Measurements from ENCODE around the gene KCND1.

GRCh38 chrX:48969471-48969870, 2.2 kb downstream of the KCND1 start:
- TF ChIP-seq, protein P1, sequence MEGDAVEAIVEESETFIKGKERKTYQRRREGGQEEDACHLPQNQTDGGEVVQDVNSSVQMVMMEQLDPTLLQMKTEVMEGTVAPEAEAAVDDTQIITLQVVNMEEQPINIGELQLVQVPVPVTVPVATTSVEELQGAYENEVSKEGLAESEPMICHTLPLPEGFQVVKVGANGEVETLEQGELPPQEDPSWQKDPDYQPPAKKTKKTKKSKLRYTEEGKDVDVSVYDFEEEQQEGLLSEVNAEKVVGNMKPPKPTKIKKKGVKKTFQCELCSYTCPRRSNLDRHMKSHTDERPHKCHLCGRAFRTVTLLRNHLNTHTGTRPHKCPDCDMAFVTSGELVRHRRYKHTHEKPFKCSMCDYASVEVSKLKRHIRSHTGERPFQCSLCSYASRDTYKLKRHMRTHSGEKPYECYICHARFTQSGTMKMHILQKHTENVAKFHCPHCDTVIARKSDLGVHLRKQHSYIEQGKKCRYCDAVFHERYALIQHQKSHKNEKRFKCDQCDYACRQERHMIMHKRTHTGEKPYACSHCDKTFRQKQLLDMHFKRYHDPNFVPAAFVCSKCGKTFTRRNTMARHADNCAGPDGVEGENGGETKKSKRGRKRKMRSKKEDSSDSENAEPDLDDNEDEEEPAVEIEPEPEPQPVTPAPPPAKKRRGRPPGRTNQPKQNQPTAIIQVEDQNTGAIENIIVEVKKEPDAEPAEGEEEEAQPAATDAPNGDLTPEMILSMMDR (conservative IDR thresholded peaks at IDR 0.05; ENCODE audit: low read length), result no peak
- no peak for TF ChIP-seq EZH2phosphoT487 (IDR thresholded peaks at IDR 0.05; ENCODE audit: borderline replicate concordance, low read depth, low read length)
